GM23338 (cell line): ENCODE results near the gene WDCP. TPM values are rescaled to one million over a fixed set of nuclear protein-coding genes. Genes with fewer than 3 reads are reported as not detected.

Experiments used
- ATAC-seq: fragments of 200-7000 bp; cut with Tn5 transposase; 3 replicates; pipeline ENCODE4 v1.9.1; 2020
- DNase-seq: peaks from one replicate; pipeline ENCODE4 v3.0.0-alpha.2; 2015; ENCODE audit warnings: low spot score
- H2AFZ ChIP-seq: fragments of 200-600 bp; sonication (generic); 2 replicates; pipeline ENCODE4 v1.8.0; 2016; ENCODE audit warnings: antibody characterized with exemption, mild to moderate bottlenecking, moderate library complexity
- H3F3A ChIP-seq: fragments of 200-600 bp; sonication (generic); replicated peaks from 2 replicates; pipeline ENCODE4 v1.8.0; 2017; ENCODE audit warnings: antibody characterized with exemption, mixed run types, low read depth
- H3K27ac ChIP-seq: fragments of 200-600 bp; sonication (generic); 2 replicates; pipeline ENCODE4 v1.6.1; 2016; ENCODE audit warnings: low read depth
- H3K27me3 ChIP-seq: fragments of 200-600 bp; sonication (generic); 2 replicates; pipeline ENCODE4 v1.8.0; 2016; ENCODE audit warnings: mild to moderate bottlenecking, mixed run types, moderate library complexity; ENCODE audit not compliant: insufficient read depth
- H3K36me3 ChIP-seq: fragments of 200-600 bp; sonication (generic); 2 replicates; pipeline ENCODE4 v1.8.0; 2016; ENCODE audit warnings: mild to moderate bottlenecking; ENCODE audit not compliant: insufficient read depth
- H3K4me1 ChIP-seq: fragments of 200-600 bp; sonication (generic); 2 replicates; pipeline ENCODE4 v1.8.0; 2016; ENCODE audit warnings: mild to moderate bottlenecking, moderate library complexity; ENCODE audit not compliant: insufficient read depth
- H3K4me2 ChIP-seq: fragments of 200-600 bp; sonication (generic); 2 replicates; pipeline ENCODE4 v1.7.1; 2017; ENCODE audit warnings: mixed run types
- H3K4me3 ChIP-seq: fragments of 200-600 bp; sonication (generic); 2 replicates; pipeline ENCODE4 v1.6.1; 2016; ENCODE audit warnings: mixed run types
- H3K79me2 ChIP-seq: fragments of 200-600 bp; sonication (generic); replicated peaks from 2 replicates; pipeline ENCODE4 v1.8.0; 2017; ENCODE audit warnings: mild to moderate bottlenecking; ENCODE audit not compliant: insufficient read depth
- H3K9me2 ChIP-seq: fragments of 200-600 bp; sonication (generic); 2 replicates; pipeline ENCODE4 v1.8.0; 2017; ENCODE audit not compliant: insufficient read depth
- H4K20me1 ChIP-seq: fragments of 200-600 bp; sonication (generic); replicated peaks from 2 replicates; pipeline ENCODE4 v1.8.0; 2017; ENCODE audit warnings: mild to moderate bottlenecking; ENCODE audit not compliant: insufficient read depth
- H3K27ac Mint-ChIP-seq: 2 replicates; pipeline ENCODE4 v1.8.0; 2020; ENCODE audit warnings: inconsistent platforms, mild to moderate bottlenecking, moderate library complexity, mixed read lengths
- H3K27me3 Mint-ChIP-seq: 3 replicates; pipeline ENCODE4 v1.8.0; 2022; ENCODE audit warnings: low read depth, mild to moderate bottlenecking, moderate library complexity, mixed read lengths, inconsistent platforms; ENCODE audit not compliant: insufficient read depth, poor library complexity
- H3K36me3 Mint-ChIP-seq: 3 replicates; pipeline ENCODE4 v1.8.0; 2021; ENCODE audit warnings: low read depth, mild to moderate bottlenecking, inconsistent platforms, moderate library complexity, mixed read lengths
- H3K4me1 Mint-ChIP-seq: 3 replicates; pipeline ENCODE4 v1.8.0; 2020; ENCODE audit warnings: mild to moderate bottlenecking, inconsistent platforms, mixed read lengths
- H3K4me3 Mint-ChIP-seq: 3 replicates; pipeline ENCODE4 v1.8.0; 2021; ENCODE audit warnings: moderate library complexity, mild to moderate bottlenecking, inconsistent platforms, mixed read lengths
- H3K9me3 Mint-ChIP-seq: 3 replicates; pipeline ENCODE4 v1.8.0; 2020; ENCODE audit warnings: moderate library complexity, mild to moderate bottlenecking, inconsistent platforms, mixed read lengths
- CREB1 ChIP-seq: fragments of 250-450 bp; sonication (Bioruptor Pico); IDR thresholded peaks from 2 replicates; pipeline ENCODE4 v1.5.0; 2020; ENCODE audit warnings: low read depth, mild to moderate bottlenecking, moderate library complexity
- EZH2 ChIP-seq: fragments of 200-600 bp; sonication (generic); IDR thresholded peaks from one replicate; pipeline ENCODE4 v1.8.0; 2017; ENCODE audit warnings: antibody characterized with exemption, mild to moderate bottlenecking, low read depth; ENCODE audit not compliant: unreplicated experiment
- EZH2phosphoT487 ChIP-seq: fragments of 200-600 bp; sonication (generic); IDR thresholded peaks from one replicate; pipeline ENCODE4 v1.8.1; 2018; ENCODE audit warnings: antibody characterized with exemption; ENCODE audit not compliant: unreplicated experiment
- JUNB ChIP-seq: IDR thresholded peaks from one replicate; pipeline ENCODE4 v1.6.1; 2016; ENCODE audit warnings: antibody characterized with exemption; ENCODE audit not compliant: unreplicated experiment
- NANOG ChIP-seq: IDR thresholded peaks from 2 replicates; pipeline ENCODE4 v1.6.1; 2016; ENCODE audit warnings: antibody characterized with exemption, borderline replicate concordance
- STAT1 ChIP-seq: IDR thresholded peaks from one replicate; pipeline ENCODE4 v1.6.1; 2016; ENCODE audit warnings: antibody characterized with exemption; ENCODE audit not compliant: unreplicated experiment
- ZNF114 ChIP-seq: fragments of 250-450 bp; sonication (Bioruptor Pico); IDR thresholded peaks from 2 replicates; pipeline ENCODE4 v1.5.0; 2020; ENCODE audit warnings: mild to moderate bottlenecking, moderate library complexity
- ZNF331 ChIP-seq: fragments of 250-450 bp; sonication (Bioruptor Pico); IDR thresholded peaks from 2 replicates; pipeline ENCODE4 v1.5.0; 2020; ENCODE audit warnings: low read depth, mild to moderate bottlenecking, moderate library complexity
- polyA plus RNA-seq: library from polyadenylated mRNA; unstranded; fragments of >200 nt; fragmentation: Nextera tagmentation; extraction: Ambion mirVana; gene quantifications from 2 replicates; pipeline ENCODE4 v1.2.1, GENCODE V29; 2016
- total RNA-seq: library from RNA; depleted of rRNA; stranded (reverse); fragments of >200 nt; shearing (Covaris generic); gene quantifications from 2 replicates; pipeline ENCODE4 v1.2.3, GENCODE V29; 2014
- TF ChIP-seq, protein P1 (sequence below): IDR thresholded peaks from one replicate; pipeline ENCODE4 v1.6.1; 2018; ENCODE audit warnings: antibody characterized with exemption; ENCODE audit not compliant: unreplicated experiment
- TF ChIP-seq, protein P2 (sequence below), 2 experiments: fragments of 200-600 bp in 1 of 2; sonication (generic) in 1 of 2; conservative IDR thresholded peaks; 2 replicates each; pipeline versions ENCODE4 v1.5.1 to v1.6.1; 2016 to 2017; ENCODE audit warnings: antibody characterized with exemption in 2 of 2, low read depth in 2 of 2, mild to moderate bottlenecking in 2 of 2, moderate library complexity in 1 of 2
- TF ChIP-seq, protein P3 (sequence below): IDR thresholded peaks from 2 replicates; pipeline ENCODE4 v1.6.1; 2016; ENCODE audit warnings: antibody characterized with exemption

The WDCP gene
- total and polyA plus RNA-seq, 2 experiments from 2014 or later: 10.5 to 28.6 TPM

DNA sequence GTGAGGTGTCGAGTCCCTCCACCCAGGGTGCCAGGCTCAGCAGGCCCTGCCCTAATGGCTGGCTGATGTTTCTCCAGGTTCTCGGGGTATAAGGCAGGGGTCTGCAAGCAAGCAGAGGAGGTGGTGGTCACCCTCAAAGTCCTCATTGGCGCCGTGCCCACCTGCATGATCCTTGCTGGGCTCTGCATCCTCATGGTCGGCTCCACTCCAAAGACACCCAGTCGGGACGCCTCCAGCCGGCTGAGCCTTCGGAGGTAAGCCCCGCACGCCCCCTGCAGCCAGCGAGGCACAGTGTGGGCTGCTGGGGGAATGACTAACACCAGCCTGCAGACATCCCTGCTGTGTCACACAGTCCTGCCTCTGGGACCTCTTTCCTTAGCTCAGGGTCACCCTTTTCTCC, 23.2 kb downstream of the WDCP start:
- Mint-ChIP-seq H3K4me1 (peaks cover 55% of the 10 kb centered on the region), H3K27ac (peak overlapping the region; percentile 80)
- TF ChIP-seq, protein P1, sequence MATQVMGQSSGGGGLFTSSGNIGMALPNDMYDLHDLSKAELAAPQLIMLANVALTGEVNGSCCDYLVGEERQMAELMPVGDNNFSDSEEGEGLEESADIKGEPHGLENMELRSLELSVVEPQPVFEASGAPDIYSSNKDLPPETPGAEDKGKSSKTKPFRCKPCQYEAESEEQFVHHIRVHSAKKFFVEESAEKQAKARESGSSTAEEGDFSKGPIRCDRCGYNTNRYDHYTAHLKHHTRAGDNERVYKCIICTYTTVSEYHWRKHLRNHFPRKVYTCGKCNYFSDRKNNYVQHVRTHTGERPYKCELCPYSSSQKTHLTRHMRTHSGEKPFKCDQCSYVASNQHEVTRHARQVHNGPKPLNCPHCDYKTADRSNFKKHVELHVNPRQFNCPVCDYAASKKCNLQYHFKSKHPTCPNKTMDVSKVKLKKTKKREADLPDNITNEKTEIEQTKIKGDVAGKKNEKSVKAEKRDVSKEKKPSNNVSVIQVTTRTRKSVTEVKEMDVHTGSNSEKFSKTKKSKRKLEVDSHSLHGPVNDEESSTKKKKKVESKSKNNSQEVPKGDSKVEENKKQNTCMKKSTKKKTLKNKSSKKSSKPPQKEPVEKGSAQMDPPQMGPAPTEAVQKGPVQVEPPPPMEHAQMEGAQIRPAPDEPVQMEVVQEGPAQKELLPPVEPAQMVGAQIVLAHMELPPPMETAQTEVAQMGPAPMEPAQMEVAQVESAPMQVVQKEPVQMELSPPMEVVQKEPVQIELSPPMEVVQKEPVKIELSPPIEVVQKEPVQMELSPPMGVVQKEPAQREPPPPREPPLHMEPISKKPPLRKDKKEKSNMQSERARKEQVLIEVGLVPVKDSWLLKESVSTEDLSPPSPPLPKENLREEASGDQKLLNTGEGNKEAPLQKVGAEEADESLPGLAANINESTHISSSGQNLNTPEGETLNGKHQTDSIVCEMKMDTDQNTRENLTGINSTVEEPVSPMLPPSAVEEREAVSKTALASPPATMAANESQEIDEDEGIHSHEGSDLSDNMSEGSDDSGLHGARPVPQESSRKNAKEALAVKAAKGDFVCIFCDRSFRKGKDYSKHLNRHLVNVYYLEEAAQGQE: no peak
- TF ChIP-seq CREB1 (CRISPR knock-in tag): no peak
- no peak for TF ChIP-seq ZNF114
- TF ChIP-seq, protein P2, sequence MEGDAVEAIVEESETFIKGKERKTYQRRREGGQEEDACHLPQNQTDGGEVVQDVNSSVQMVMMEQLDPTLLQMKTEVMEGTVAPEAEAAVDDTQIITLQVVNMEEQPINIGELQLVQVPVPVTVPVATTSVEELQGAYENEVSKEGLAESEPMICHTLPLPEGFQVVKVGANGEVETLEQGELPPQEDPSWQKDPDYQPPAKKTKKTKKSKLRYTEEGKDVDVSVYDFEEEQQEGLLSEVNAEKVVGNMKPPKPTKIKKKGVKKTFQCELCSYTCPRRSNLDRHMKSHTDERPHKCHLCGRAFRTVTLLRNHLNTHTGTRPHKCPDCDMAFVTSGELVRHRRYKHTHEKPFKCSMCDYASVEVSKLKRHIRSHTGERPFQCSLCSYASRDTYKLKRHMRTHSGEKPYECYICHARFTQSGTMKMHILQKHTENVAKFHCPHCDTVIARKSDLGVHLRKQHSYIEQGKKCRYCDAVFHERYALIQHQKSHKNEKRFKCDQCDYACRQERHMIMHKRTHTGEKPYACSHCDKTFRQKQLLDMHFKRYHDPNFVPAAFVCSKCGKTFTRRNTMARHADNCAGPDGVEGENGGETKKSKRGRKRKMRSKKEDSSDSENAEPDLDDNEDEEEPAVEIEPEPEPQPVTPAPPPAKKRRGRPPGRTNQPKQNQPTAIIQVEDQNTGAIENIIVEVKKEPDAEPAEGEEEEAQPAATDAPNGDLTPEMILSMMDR (conservative IDR thresholded peaks at IDR 0.05; ENCODE audit: low read depth in 2 of 2): peak; percentile 22 to 53; a peak in 3 of 4 replicates
- TF ChIP-seq ZNF331 (CRISPR knock-in tag): no peak
- no peak for TF ChIP-seq JUNB
- TF ChIP-seq, protein P3, sequence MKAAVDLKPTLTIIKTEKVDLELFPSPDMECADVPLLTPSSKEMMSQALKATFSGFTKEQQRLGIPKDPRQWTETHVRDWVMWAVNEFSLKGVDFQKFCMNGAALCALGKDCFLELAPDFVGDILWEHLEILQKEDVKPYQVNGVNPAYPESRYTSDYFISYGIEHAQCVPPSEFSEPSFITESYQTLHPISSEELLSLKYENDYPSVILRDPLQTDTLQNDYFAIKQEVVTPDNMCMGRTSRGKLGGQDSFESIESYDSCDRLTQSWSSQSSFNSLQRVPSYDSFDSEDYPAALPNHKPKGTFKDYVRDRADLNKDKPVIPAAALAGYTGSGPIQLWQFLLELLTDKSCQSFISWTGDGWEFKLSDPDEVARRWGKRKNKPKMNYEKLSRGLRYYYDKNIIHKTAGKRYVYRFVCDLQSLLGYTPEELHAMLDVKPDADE: no peak

DNA sequence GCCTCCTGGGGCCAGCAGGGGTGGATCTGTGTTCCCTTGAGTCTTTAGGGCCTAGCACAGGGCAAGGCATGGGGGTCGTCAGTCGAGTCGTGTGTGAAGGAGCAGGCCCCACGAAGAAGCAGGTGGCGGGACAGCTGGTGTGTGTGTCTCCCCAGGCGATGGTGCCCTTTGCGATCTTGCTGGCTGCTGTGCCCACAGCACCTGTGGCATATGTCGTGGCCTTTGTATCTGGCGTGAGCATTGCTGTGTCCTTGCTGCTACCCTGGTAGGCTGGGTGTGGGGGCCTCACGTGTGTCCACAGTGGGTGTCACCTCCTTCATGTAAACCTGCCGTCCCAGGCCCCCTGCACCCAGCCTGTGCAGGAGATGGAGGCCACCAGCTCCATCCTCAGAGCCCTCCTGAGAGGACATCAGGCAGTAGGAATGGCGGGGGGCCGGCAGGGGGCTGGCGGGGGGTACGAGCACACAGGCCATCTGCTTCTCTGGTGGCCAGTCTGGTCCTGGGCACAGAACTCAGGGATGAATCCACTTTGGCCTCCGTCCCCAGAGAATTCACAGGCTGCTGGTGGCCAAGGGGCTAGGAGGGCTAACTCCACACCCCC, 24.1 kb downstream of the WDCP start:
- no peaks in the 10 kb centered on the region for H3K9me2 ChIP-seq
- H4K20me1 ChIP-seq: no peaks in the 10 kb centered on the region
- H3K4me3 Mint-ChIP-seq: no peak overlapping the region
- no peaks in the 10 kb centered on the region for H3K27me3 ChIP-seq
- peaks cover 44% of the 10 kb centered on the region for H3K4me1 ChIP-seq
- H3F3A ChIP-seq: 0 out of 2 replicates have a peak, but pooled peaks cover 5% of the 10 kb centered on the region
- peaks cover 11% of the 10 kb centered on the region; the same call in 1 of the 2 replicates for H3K79me2 ChIP-seq
- H3K4me1 Mint-ChIP-seq: peaks cover 55% of the 10 kb centered on the region
- H3K27me3 Mint-ChIP-seq: peaks cover 20% of the 10 kb centered on the region
- no peak overlapping the region for H3K27ac ChIP-seq
- ATAC-seq (no peak), DNase-seq (no peak)
- no peak overlapping the region for H2AFZ ChIP-seq
- peaks cover 3% of the 10 kb centered on the region; the same call in 2 of the 3 replicates for H3K9me3 Mint-ChIP-seq
- no peak overlapping the region for H3K27ac Mint-ChIP-seq
- H3K4me3 ChIP-seq: no peak overlapping the region
- H3K4me2 ChIP-seq: no peak overlapping the region
- H3K36me3 ChIP-seq: no peaks in the 10 kb centered on the region
- TF ChIP-seq EZH2phosphoT487 (no peak), STAT1 (no peak), NANOG (no peak), EZH2 (no peak), ZNF114 (no peak), CREB1 (CRISPR knock-in tag) (no peak)
- TF ChIP-seq, protein P1: no peak
- TF ChIP-seq, protein P3: no peak
- H3K36me3 Mint-ChIP-seq: peaks cover 39% of the 10 kb centered on the region

More for the DNA sequence above, 23.2 kb downstream of the WDCP start:
- Histone ChIP-seq H3K36me3 (no peaks in the 10 kb centered on the region), H4K20me1 (no peaks in the 10 kb centered on the region), H3K4me1 (peaks cover 39% of the 10 kb centered on the region), H3F3A (0 out of 2 replicates have a peak, but pooled peaks cover 5% of the 10 kb centered on the region), H3K4me2 (no peak overlapping the region), H3K27ac (no peak overlapping the region), H3K9me2 (no peaks in the 10 kb centered on the region), H3K27me3 (no peaks in the 10 kb centered on the region), H3K79me2 (peaks cover 20% of the 10 kb centered on the region; the same call in 1 of the 2 replicates), H3K4me3 (no peak overlapping the region), H2AFZ (no peak overlapping the region)
- peaks cover 17% of the 10 kb centered on the region for H3K27me3 Mint-ChIP-seq
- peak; percentile 29 for ATAC-seq
- no peak overlapping the region; the same call in 2 of the 3 replicates for H3K4me3 Mint-ChIP-seq
- H3K9me3 Mint-ChIP-seq: peaks cover 3% of the 10 kb centered on the region; the same call in 2 of the 3 replicates
- DNase-seq: peak; percentile 44
- peaks cover 47% of the 10 kb centered on the region for H3K36me3 Mint-ChIP-seq
